Measurements from ENCODE around the gene SGCD. TPM values are rescaled to one million over a fixed set of nuclear protein-coding genes. Genes with fewer than 3 reads are reported as not detected.

SGCD gene
- total and polyA plus RNA-seq, 9 of the 15 experiments (the other 6 are each of a cell fraction or from before 2014, with no cell fraction given): not detected

GRCh38 chr5:156764176-156764971 is 437.4 kb downstream of the SGCD start:
- intact Hi-C loops (cut with micrococcal nuclease): no loop called here
- DNase-seq (ENCODE audit: extremely low read depth in 1 of 4, low spot score in 3 of 4) (no peak), FAIRE-seq (no peak), ATAC-seq (no peak)
- no peaks in the 10 kb centered on the region for H3K79me2 ChIP-seq (ENCODE audit: control insufficient read depth, insufficient read depth, low read length)
- no peak overlapping the region for H3K4me3 ChIP-seq
- H3K9me3 ChIP-seq (replicated peaks; ENCODE audit: control insufficient read depth, insufficient read depth, low read depth, low read length): no peaks in the 10 kb centered on the region
- no peak overlapping the region for H3K4me2 ChIP-seq (ENCODE audit: insufficient read depth, low read length)
- no peaks in the 10 kb centered on the region for H3K9me1 ChIP-seq (ENCODE audit: control insufficient read depth, insufficient read depth, low read length)
- H3K9ac ChIP-seq (ENCODE audit: insufficient read depth in 1 of 2, low read depth in 2 of 2, low read length in 2 of 2): no peak overlapping the region
- no peak overlapping the region for H3K27ac ChIP-seq (ENCODE audit: extremely low read depth, low read depth, low read length)
- H3K4me1 ChIP-seq (replicated peaks in 1 of 2; ENCODE audit: control insufficient read depth in 2 of 2, insufficient read depth in 2 of 2, low read length in 2 of 2): no peaks in the 10 kb centered on the region
- H4K20me1 ChIP-seq (replicated peaks; ENCODE audit: control insufficient read depth, insufficient read depth, low read length): no peaks in the 10 kb centered on the region
- ChIA-PET CTCF (ENCODE audit: low intra/inter-chr PET ratio) (no interaction called here), POLR2A (no interaction called here)
- no peak overlapping the region for H2AFZ ChIP-seq (ENCODE audit: low read depth, low read length)
- in situ Hi-C loops (cut with MboI): no loop called here
- no peaks in the 10 kb centered on the region for H3K27me3 ChIP-seq (ENCODE audit: control insufficient read depth in 2 of 2, insufficient read depth in 2 of 2, low read length in 2 of 2)
- 0% methylated on average over 6 of the region's 6 CpGs for WGBS (ENCODE audit: insufficient coverage, low coverage, missing lambda C conversion rate)
- BruUV-seq (replicated peaks): no TSS peak
- no peak for TF ChIP-seq SIN3B (IDR thresholded peaks at IDR 0.05; ENCODE audit: low read depth)
- TF ChIP-seq AFF4 (CRISPR knock-in tag; IDR thresholded peaks at IDR 0.05): no peak
- no peaks in the 10 kb centered on the region for H3K36me3 ChIP-seq (ENCODE audit: control insufficient read depth, insufficient read depth, low read length)
